HG03095 (cell line): ENCODE data around the gene INTS1.

ENCODE experiments used
- ATAC-seq: cut with Tn5 transposase; IDR thresholded peaks from one replicate; pipeline ENCODE4 v1.9.1; 2021; ENCODE audit warnings: moderate library complexity; ENCODE audit not compliant: unreplicated experiment

INTS1 gene

DNA sequence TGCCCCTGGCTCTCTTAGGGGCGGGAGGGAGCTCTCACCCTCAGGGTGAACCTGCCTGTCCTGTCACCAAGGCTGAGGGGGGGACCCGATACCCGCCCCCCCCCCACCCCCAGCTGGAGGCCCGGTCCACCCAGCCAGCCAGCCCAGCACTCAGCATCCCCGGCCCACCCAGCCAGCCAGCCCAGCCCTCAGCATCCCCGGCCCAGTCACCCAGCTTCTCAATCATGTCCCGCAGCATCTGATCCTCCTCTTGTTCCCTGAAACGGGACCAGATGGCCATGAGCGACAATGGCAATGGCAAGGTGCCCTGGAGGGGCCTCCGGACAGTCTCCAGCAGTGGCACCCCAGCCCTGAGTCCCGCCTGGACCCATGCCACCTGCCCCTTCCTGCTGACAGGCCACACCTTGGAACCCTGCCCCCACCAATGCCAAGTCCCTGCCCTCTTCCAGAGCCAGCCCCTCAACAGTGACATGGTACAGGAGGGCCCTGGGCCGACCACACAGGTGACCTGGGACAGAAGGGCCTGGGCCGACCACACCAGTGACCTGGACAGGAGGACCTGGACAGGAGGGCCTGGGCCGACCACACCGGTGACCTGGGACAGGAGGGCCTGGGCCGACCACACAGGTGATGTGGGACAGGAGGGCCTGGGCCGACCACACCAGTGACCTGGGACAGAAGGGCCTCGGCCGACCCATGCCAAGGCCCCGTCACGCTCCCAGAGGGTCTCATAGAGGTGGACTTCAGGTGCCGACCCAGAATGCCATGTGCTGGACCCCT is 69.1 kb downstream of the INTS1 start:
- no peak for ATAC-seq

DNA sequence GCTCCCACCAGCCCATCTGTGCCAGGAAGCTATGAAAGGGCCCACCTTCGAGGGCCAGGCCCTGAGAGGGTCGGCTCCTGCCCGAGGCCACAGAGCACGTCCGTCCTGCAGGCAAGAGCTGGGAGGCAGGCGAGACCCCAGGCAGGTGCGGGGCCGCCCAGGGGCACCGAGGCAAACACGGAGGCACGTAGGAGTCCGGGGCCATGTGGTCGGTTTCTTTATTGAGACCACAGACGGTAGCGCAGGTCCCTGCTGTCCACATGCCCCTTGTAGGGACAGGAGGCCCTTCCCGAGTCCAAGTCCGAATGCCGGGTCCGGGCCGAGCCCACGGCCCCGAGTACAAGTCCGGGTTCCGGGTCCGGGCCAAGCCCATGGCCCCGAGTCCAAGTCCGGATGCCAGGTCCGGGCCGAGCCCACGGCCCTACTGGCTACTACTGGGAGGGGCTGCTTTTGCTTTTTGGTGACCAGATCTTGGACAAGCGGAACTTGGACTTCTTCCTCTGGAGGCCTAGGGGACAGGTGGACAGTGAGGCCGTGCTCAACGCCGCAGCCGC is 69.9 kb downstream of the INTS1 start:
- no peak for ATAC-seq

DNA sequence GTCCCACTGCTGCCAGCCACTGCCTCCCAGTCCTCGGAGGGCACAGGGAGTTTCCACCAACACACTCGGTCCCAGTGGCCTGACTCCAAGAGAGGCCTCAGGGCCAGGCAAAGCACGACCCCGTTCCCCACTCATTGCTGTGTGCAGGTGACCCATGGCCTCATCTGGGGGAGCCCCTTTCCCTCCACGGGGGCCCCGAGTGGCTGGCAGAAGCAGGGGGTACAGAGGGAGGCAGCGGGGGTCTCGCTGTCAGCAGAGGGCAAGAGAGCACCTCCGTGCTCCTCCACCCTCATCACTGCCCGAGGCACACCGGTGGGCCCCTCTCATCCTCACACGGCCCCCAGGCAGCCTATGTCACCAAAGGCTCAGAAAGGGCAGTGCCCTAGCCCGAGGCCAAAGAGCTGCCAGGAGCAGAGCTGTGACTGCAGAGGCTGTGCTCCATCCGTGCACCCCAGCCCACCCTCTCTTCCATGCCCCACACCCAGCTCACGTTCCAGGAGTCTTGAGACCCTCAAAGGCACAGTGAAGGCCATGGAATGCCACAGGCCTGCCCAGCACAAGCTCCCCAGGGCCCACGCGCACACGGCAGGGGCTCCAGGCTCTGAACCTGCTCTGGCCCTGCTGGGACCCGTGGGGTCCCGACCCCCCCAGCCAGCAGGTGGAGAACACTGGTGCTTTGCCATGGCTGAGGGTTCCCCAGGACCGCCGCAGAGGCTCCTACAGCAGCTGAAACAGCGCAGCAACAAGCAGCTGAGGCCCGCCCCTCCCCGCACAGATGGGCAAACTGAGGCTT is 70.9 kb downstream of the INTS1 start:
- ATAC-seq: no peak

DNA sequence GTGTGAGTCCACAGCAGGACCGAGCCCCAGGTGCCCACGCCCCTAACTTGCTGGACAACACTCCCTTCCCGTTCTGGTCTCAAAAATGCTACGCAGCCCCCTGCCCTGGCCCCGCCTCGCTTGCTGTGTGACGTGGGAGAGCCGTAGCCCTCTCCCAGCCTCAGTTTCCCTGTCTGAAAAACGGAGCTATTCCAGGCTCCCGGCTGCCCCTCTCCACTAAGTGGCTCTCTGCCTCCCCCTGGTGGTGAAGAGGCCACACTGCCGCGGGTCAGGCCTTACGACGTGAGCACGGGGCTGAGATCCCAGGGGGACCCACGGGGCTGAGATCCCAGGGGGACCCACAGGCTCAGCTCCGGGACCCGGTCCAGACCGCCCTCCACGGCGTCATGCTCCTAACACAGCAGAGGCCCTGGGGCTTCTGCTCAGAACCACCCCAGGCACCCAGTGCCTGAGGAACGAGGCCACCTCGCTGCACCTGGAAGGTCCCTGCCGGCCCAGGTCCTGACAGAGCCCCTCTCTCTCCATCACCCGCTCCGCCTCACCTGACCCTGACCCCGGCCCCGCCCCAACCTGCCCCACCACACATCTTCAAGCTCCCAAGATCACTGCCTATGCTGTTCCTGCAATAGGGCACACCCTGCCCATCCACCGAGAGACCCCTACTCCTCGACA is 71.6 kb downstream of the INTS1 start:
- ATAC-seq: no peak

DNA sequence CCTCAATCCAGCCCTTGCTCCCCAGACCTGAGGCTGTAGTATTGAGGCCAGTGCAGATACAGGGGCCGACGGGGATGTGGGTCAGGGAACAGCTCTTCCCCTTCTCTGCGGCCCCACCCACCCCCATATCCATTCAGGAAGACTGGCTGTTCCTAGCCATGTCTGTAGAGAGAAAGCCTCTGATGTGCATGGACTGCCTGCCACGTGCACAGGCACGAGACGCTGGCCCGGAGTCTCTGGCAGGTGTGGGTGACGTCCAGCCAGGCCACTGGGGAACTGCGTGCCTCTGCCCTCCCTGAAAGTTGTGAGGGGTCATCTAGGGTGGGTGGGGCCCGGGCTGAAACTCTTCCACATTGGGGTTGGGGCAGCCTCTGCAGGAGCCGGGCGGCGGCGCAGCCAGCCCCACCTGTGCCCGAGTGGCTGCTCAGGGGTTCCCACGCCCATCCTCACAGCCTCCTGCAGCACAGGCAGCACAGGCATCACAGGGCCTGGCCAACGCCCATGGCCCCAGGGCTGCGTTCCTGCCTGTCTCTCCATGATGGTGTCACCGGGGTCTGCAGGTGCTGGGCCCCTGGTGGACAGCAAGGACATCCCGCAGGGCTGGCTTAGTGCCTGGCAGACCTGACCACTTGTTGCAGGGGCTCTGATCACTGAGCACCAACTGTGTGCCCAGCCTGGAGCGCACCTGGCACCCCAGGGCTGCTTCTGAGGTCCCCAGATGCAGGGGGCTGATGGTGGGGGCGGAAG is 72.4 kb downstream of the INTS1 start:
- no peak for ATAC-seq

DNA sequence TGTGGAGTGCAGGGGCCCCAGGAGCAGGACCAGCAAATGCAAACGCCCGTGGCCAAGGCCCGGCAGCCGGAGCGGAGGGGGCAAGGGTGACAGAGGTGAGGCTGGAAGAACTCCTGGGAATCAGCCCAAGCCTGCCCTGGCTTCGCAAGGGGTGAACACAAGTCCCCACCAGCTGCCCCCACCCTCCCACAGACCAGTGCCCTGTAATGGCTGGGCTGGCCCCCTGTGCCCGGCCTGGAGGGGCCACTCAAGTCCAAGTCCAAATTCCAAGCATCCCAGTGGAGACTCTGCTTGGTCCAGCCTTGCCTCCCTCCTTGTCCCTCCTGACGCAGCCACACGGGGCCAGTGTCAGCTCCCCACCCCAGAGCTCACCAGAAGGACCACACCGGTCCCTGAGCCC is 73.0 kb downstream of the INTS1 start:
- no peak for ATAC-seq

DNA sequence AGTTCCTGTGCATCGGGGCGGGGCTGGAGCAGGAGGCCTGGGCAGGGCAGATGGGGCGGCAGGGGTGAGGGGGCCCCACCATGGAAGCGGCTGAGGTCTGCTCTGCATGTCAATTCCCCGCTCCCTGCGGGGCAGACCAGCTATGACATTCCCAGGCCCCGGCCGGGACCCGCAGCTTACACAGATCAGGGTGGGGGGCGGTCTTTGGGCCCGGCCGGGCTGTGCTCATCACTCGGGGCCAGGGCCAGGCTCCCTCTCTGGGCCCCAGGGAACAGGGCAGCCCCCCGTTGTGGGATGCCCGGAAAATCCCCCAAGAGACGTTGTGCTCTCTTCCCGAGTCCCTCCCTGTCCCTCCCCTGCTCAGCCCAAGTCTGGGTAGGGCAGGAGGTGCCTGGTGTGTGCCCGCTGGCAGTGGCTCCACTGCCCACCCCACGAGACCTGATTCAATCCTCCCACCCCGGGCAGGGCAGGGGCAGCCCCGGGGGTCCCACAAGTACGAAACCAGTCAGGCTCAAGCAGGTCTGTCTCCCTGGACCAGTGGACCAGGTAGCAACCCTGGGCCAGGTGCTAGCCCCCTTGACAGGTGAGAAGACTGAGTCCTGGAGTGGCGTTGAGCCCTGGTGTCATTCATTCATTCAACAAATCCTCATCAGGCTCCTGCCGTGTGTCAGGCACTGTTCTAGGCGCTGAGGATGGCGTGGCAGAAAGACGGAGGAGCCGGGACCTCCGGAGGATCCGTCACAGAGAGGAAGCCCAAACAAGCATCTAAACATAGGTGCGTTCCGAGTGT is 73.9 kb downstream of the INTS1 start:
- ATAC-seq: no peak

DNA sequence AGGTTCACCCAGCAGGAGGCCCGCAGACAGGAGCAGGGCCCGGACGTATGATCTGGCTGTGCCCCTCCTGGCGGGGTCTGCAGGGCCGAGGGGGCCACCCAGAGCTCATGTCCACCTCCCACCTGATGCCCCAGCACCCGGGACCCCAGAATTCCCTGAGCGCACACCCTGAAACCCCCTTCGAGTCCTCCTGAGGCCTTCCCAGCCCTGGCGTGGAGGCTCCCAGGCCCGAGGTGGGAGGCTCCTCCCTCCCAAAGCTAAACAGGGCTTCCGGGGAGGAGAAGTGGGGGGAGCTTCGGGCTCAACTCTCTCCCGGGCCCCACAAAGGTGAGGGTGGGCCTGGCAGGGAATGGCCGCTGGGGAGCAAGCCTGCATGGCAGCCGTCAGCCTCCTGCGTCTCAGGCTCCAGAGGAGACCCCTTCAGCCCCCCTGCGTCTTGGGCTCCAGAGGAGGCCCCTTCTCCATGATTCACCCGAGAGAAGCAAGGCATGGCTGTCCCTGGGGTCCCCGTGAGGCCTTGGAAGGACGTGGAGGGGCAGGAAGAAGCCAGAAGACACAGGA is 75.2 kb downstream of the INTS1 start:
- no peak for ATAC-seq

DNA sequence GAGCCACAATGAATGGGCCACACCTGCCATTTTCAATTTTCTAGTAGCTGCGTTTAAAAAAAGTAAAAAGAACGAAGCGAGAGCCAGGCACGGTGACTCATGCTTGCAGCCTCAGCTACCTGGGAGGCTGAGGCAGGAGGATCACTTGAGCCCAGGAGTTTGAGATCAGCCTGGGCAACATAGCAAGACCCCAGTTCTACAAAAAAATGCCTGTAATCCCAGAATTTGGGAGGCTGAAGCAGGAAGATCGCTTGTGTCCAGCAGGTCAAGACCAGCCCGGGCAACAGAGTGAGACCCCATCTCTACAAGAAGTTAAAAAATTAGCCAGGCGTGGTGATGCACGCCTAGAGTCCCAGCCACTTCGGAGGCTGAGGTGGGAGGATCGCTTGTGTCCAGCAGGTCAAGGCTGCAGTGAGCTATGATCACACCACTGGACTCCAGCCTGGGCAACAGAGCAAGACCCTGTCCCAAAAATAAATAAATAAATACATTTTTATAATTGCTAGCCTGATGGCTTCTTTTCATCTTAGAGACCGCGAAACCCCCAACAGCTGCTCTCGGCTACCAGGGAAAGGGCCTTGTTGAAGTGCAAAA is 77.0 kb downstream of the INTS1 start:
- ATAC-seq: no peak

DNA sequence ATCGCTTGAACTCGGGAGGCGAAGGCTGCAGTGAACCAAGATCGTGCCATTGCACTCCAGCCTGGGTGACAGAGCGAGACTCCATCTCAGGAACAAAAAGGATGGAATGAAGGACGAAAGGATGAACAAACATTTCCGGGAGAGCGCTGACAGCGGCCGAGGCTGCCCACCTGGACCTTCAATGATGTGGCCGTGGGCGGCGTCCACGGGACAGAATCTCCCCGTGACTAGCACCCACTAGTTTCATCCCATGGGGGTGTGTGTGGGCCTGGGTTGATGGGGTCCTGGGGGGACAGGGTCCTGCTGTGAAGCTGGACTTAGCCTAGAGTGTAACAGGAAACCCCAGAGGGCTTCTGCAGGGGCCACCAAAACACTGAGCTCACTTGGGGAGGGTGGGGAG is 77.7 kb downstream of the INTS1 start:
- no peak for ATAC-seq

DNA sequence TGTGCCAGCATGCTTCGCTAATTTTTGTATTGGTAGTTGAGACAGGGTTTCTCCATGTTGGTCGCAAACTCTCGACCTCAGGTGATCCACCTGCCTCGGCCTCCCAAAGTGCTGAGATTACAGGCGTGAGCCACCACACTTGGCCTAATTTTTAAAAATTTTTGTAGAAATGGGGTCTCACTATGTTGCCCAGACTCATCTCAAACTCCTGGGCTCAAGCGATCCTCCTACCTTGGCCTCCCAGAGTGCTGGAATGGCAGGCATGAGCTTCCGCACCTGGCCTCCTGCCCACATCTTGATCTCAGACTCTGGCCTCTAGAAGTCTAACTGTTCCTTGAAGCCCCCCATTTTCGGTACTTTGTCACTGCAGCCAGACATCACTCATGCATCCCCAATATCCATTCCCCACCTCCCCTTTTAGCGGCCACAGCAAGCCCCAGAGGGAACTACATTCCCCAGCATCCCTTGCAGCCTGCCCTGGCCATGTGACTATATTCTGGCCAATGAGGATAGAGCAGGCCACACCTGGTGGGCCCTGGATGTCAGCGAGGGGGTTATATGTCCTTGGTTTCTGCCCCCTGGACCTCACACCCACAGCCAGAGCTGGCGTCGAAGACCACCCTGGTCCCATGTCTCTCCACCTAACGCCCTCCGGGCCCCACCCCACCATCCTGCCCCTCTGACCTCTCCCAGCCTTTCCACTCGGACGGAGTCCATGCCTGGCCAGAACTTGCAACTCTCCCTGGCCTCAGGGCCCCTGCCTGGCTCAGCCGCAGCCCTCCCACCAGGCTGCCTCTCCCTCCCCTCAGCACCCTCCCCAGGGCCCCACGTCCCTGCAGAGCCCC is 78.7 kb downstream of the INTS1 start:
- ATAC-seq: no peak

DNA sequence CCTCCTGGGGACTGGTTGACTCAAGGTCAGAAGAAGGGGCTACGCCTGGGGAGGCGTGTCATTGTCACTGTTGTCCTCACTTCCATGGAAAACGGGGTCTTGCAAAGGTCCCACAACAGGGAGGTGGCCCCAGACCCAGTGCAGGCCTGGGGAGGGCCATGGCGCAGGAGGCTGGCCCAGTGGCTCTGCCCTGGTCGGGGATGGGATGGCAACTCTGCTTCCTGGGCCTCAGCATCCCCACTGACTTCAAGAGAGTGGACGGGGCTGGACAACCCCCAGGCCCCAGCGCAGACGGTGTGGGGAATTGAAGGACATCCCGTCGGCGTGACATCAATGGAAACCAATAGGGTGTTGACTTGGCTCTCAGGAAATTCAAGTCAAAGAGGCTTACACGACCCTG is 80.1 kb downstream of the INTS1 start:
- ATAC-seq: no peak

DNA sequence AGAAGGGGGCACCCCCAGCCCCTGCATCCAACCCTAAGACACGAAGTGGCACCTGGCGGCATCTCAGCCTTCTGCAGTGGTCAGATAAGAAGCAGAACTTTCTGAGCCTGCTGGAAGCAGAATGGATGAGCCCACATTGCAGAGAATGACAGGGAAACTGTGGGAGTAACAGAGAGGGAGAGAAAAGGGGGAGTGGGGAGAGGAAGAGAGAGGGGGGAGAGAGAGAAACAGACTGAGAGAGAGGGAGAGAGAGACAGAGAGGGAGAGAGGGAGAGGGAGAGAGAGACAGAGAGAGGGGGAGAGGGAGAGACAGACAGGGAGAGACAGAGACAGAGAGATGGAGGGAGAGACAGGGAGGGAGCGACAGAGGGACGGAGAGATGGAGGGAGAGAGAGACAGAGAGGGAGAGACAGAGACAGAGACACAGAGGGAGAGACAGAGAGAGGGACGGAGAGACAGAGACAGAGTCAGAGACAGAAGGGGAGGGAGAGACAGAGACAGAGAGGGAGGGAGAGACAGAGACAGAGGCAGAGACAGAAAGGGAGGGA is 80.9 kb downstream of the INTS1 start:
- ATAC-seq: no peak

DNA sequence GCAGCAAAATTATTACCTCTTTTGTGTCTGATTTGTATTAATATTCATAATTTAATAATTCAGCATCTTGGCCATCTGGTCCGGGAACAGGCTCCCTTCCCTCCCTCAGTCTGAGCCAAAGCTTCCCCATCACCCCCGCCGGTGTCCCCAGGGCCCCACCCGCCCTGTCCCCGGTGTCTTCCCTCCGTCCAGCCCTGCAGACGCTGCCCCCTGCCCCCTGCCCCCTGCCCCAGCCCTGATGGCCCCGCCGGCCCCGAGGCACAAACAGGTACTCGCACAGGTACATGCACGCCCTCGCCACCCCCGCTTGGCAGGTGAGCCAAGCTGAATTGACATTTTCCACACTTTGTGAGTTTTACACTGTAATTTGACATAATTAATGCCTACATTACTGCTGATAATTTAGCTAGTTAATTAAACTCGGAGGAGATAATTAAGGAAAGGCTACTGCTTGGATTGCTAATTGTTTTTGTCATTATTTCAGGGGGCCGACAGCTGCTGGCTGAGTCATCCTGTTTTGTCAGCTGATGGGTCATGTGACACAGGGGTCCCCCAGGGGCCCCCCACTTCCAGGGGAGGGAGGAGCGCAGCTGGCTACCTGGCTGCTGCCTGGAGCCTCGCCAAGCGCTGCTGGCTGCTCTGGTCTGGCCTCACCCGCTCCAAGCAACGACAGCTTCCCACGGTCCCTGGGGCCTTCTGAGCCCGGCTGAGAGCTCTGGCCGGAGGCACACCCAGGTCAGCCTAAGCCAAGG is 81.5 kb downstream of the INTS1 start:
- no peak for ATAC-seq

DNA sequence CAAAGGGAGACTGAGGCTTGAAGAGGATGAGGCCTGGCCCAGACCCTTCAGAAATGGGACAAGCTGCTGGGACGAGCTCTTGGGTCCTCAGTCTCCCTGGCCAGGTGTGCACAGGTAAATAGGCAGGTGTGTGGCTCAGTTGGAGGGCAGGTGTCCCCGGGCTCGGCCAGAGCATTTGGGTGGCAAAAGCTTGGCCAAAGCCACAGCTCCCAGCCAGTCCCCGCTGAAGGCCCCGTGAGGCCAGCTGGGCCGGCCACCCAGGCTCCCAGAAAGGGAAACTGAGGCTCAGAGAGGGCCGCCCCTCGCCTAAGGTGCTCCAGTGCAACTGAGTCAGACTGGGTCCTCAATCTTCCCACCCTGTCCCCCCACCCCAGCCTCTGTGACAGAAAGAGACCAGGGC is 82.2 kb downstream of the INTS1 start:
- ATAC-seq: no peak

DNA sequence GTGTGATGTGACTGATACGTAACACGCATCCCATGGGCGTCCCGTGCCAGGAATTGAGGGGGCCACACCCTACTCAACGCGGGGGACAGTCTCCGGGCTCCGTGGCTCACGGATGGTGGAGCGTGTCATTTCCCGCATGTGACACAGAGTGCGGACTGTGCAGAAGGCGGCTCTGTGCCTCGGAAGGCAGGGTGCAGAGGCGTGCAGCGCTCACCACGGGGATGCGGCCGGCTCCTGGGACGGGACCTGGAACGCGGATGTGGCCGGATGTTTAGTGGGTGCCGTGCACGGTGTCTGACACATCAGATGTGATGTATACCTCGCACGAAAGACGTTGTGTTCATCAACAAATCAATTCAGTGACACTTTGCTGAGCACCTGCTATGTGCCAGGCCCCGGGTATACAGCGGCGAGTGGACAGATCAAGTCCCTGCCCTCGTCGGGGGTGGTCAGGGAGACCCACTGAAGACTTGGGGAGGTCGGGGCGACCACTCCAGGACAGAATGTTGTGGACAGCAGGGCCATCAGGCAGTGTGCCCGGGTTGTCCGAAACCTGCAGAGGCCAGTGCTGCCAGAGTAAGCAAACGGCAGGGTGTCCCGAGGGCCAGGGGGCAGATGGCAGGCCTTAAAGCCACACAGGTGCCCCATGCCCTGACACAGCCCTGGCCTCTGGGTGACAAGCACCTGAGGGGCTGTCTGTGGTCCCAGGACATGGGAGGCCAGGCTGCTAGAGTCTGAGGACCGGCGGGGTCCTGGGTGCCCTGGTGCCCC is 83.0 kb downstream of the INTS1 start:
- no peak for ATAC-seq
